ENCODE data around the gene PAPOLA. TPM values are rescaled to one million over a fixed set of nuclear protein-coding genes. Genes with fewer than 3 reads are reported as not detected.

Gene PAPOLA
- total RNA-seq, 4 donors from 2014 or later: 106 to 357 (median 257) TPM

GRCh38 chr14:96582995-96583394 is 80.8 kb downstream of the PAPOLA start:
- TF ChIP-seq POLR2A (IDR thresholded peaks at IDR 0.05) (no peak), CTCF (IDR thresholded peaks at IDR 0.05) (no peak)
- Histone ChIP-seq H3K27me3 (no peaks in the 10 kb centered on the region), H3K9me3 (no peaks in the 10 kb centered on the region), H3K4me3 (no peak overlapping the region), H3K36me3 (no peaks in the 10 kb centered on the region), H3K27ac (no peak overlapping the region), H3K4me1 (no peaks in the 10 kb centered on the region)
- intact Hi-C loops (cut with DNase I; ENCODE audit: low total_unique reads): no loop called here
- DNase-seq: no peak

GRCh38 chr14:96583569-96584041 is 81.4 kb downstream of the PAPOLA start:
- no peaks in the 10 kb centered on the region for H3K4me1 ChIP-seq
- no peak for DNase-seq
- H3K9me3 ChIP-seq: no peaks in the 10 kb centered on the region
- no peak for TF ChIP-seq CTCF (IDR thresholded peaks at IDR 0.05)
- TF ChIP-seq POLR2A (IDR thresholded peaks at IDR 0.05): no peak
- no peaks in the 10 kb centered on the region for H3K27me3 ChIP-seq
- H3K27ac ChIP-seq: no peak overlapping the region
- H3K4me3 ChIP-seq: no peak overlapping the region
- intact Hi-C loops (cut with DNase I; ENCODE audit: low total_unique reads): no loop called here
- H3K36me3 ChIP-seq: no peaks in the 10 kb centered on the region

- intact Hi-C loops (cut with DNase I; ENCODE audit: low total_unique reads): no loop called here
- Histone ChIP-seq H3K36me3 (no peaks in the 10 kb centered on the region), H3K27ac (no peak overlapping the region), H3K27me3 (no peaks in the 10 kb centered on the region), H3K4me1 (no peaks in the 10 kb centered on the region), H3K4me3 (no peak overlapping the region), H3K9me3 (no peaks in the 10 kb centered on the region)
- TF ChIP-seq CTCF (IDR thresholded peaks at IDR 0.05): no peak
- no peak for TF ChIP-seq POLR2A (IDR thresholded peaks at IDR 0.05)
- DNase-seq: no peak
These were observed 82.2 kb downstream of the PAPOLA start for GRCh38 chr14:96584199-96584906.

- Histone ChIP-seq H3K9me3 (no peaks in the 10 kb centered on the region), H3K36me3 (no peaks in the 10 kb centered on the region), H3K4me3 (no peak overlapping the region), H3K27me3 (no peaks in the 10 kb centered on the region), H3K4me1 (no peaks in the 10 kb centered on the region), H3K27ac (no peak overlapping the region)
- TF ChIP-seq CTCF (IDR thresholded peaks at IDR 0.05): no peak
- TF ChIP-seq POLR2A (IDR thresholded peaks at IDR 0.05): no peak
- intact Hi-C loops (cut with DNase I; ENCODE audit: low total_unique reads): no loop called here
- no peak for DNase-seq
These were observed 82.9 kb downstream of the PAPOLA start for GRCh38 chr14:96584907-96585671.

- Histone ChIP-seq H3K36me3 (no peaks in the 10 kb centered on the region), H3K27ac (no peak overlapping the region), H3K27me3 (no peaks in the 10 kb centered on the region), H3K4me3 (no peak overlapping the region), H3K4me1 (no peaks in the 10 kb centered on the region), H3K9me3 (no peaks in the 10 kb centered on the region)
- no peak for TF ChIP-seq CTCF (IDR thresholded peaks at IDR 0.05)
- no peak for TF ChIP-seq POLR2A (IDR thresholded peaks at IDR 0.05)
- DNase-seq: no peak
- intact Hi-C loops (cut with DNase I; ENCODE audit: low total_unique reads): no loop called here
These were observed 83.5 kb downstream of the PAPOLA start for GRCh38 chr14:96585672-96586013.
